SK-N-SH (cell line): Measurements from ENCODE around the gene FUS. TPM values are rescaled to one million over a fixed set of nuclear protein-coding genes. Genes with fewer than 3 reads are reported as not detected.

Source experiments
- CTCF ChIA-PET: fragments of 300-600, 350-600 bp; formaldehyde crosslinking; extraction: SDS; loops from one replicate; lab custom pipeline; 2021; lab: Yijun Ruan, JAX
- POLR2A ChIA-PET: fragments of 350-600 bp; sonication (Branson Sonifier 250); formaldehyde crosslinking; extraction: SDS; loops from one replicate; lab custom pipeline; 2020; ENCODE audit warnings: antibody characterized with exemption, inconsistent platforms; lab: Yijun Ruan, JAX
- DNase-seq: peaks from one replicate; pipeline ENCODE4 v3.0.0; 2012
- H2AFZ ChIP-seq: fragments of 200-600 bp; sonication (generic); 2 replicates; pipeline ENCODE4 v1.8.1; 2016; ENCODE audit warnings: antibody characterized with exemption, mild to moderate bottlenecking, low read depth
- H3F3A ChIP-seq: fragments of 200-600 bp; sonication (generic); replicated peaks from 2 replicates; pipeline ENCODE3; 2016; ENCODE audit warnings: antibody characterized with exemption, mild to moderate bottlenecking; ENCODE audit not compliant: insufficient read depth
- H3K27ac ChIP-seq, 2 experiments: fragments of 200-500 bp in 1 of 2; fragments of 200-600 bp in 1 of 2; sonication (Bioruptor generic) in 1 of 2; sonication (generic), shearing (Covaris generic) in 1 of 2; 2 replicates each; pipeline versions ENCODE4 v1.5.1 to v1.6.1; 2014 to 2016; ENCODE audit warnings: low read depth in 2 of 2, inconsistent platforms in 1 of 2, low read length in 1 of 2, mild to moderate bottlenecking in 1 of 2, mixed read lengths in 1 of 2
- H3K27me3 ChIP-seq: fragments of 200-600 bp; sonication (generic), shearing (Covaris generic); 2 replicates; pipeline ENCODE4 v1.6.1; 2016; ENCODE audit warnings: mixed run types; ENCODE audit not compliant: insufficient read depth
- H3K36me3 ChIP-seq, 2 experiments: fragments of 200-500 bp in 1 of 2; fragments of 200-600 bp in 1 of 2; sonication (Bioruptor generic) in 1 of 2; sonication (generic) in 1 of 2; replicated peaks in 1 of 2; 2 replicates each; pipeline versions ENCODE3 to v1.5.1; 2014 to 2016; ENCODE audit warnings: low read length in 1 of 2, mild to moderate bottlenecking in 1 of 2; ENCODE audit not compliant: insufficient read depth in 2 of 2, control insufficient read depth in 1 of 2
- H3K4me1 ChIP-seq, 2 experiments: fragments of 200-500 bp in 1 of 2; fragments of 200-600 bp in 1 of 2; sonication (Bioruptor generic) in 1 of 2; sonication (generic), shearing (Covaris generic) in 1 of 2; 2 replicates each; pipeline versions ENCODE4 v1.5.1 to v1.6.1; 2014 to 2016; ENCODE audit warnings: low read depth in 1 of 2, low read length in 1 of 2, mixed run types in 1 of 2; ENCODE audit not compliant: insufficient read depth in 2 of 2, control insufficient read depth in 1 of 2
- H3K4me2 ChIP-seq: fragments of 200-600 bp; sonication (generic), shearing (Covaris generic); 2 replicates; pipeline ENCODE4 v1.6.1; 2017; ENCODE audit warnings: mixed run types
- H3K4me3 ChIP-seq, 2 experiments: fragments of 200-500 bp in 1 of 2; fragments of 200-600 bp in 1 of 2; sonication (Bioruptor generic) in 1 of 2; sonication (generic), shearing (Covaris generic) in 1 of 2; 2 replicates each; pipeline versions ENCODE4 v1.5.1 to v1.8.1; 2014 to 2016; ENCODE audit warnings: low read depth in 2 of 2, inconsistent platforms in 1 of 2, low read length in 1 of 2, mild to moderate bottlenecking in 1 of 2, mixed read lengths in 1 of 2, moderate library complexity in 1 of 2
- H3K79me2 ChIP-seq: fragments of 200-600 bp; sonication (generic); 2 replicates; pipeline ENCODE4 v1.8.1; 2017; ENCODE audit warnings: mild to moderate bottlenecking; ENCODE audit not compliant: insufficient read depth
- H3K9ac ChIP-seq: fragments of 200-600 bp; sonication (generic); 2 replicates; pipeline ENCODE4 v1.6.1; 2017; ENCODE audit warnings: mixed run types
- H3K9me2 ChIP-seq: fragments of 200-600 bp; sonication (generic); 2 replicates; pipeline ENCODE4 v1.6.1; 2017; ENCODE audit warnings: mixed run types
- H3K9me3 ChIP-seq: fragments of 200-600 bp; sonication (generic); 2 replicates; pipeline ENCODE4 v1.6.1; 2017; ENCODE audit warnings: mixed run types, mild to moderate bottlenecking, moderate library complexity
- H4K20me1 ChIP-seq: fragments of 200-600 bp; sonication (generic); 2 replicates; pipeline ENCODE4 v1.6.1; 2017; ENCODE audit warnings: mild to moderate bottlenecking, mixed run types; ENCODE audit not compliant: insufficient read depth
- ELF1 ChIP-seq: IDR thresholded peaks from 2 replicates; pipeline ENCODE4 v1.4.0; 2012
- EP300 ChIP-seq, 2 experiments: IDR thresholded peaks; 2 replicates each; pipeline versions ENCODE4 v1.4.0 to v1.6.1; 2012; ENCODE audit warnings: borderline replicate concordance in 1 of 2, low read depth in 1 of 2, low read length in 1 of 2
- EZH2phosphoT487 ChIP-seq: fragments of 200-600 bp; sonication (generic); IDR thresholded peaks from 2 replicates; pipeline ENCODE4 v1.6.1; 2017; ENCODE audit warnings: low read depth, mixed run types, mild to moderate bottlenecking, antibody characterized with exemption, moderate library complexity, borderline replicate concordance
- FOSL2 ChIP-seq: IDR thresholded peaks from 2 replicates; pipeline ENCODE4 v1.4.0; 2012; ENCODE audit warnings: low read depth, mild to moderate bottlenecking, moderate library complexity, borderline replicate concordance
- FOXJ3 ChIP-seq: sonication (generic); formaldehyde crosslinking; IDR thresholded peaks from 2 replicates; pipeline ENCODE4 v1.5.1; 2020; ENCODE audit warnings: mild to moderate bottlenecking, missing genetic modification reagents
- FOXM1 ChIP-seq: IDR thresholded peaks from 2 replicates; pipeline ENCODE4 v1.4.0; 2012; ENCODE audit warnings: low read depth, mild to moderate bottlenecking
- GATA2 ChIP-seq: sonication (generic); formaldehyde crosslinking; IDR thresholded peaks from 2 replicates; pipeline ENCODE4 v1.5.0; 2020; ENCODE audit warnings: mild to moderate bottlenecking, missing genetic modification reagents
- JUND ChIP-seq: IDR thresholded peaks from 2 replicates; pipeline ENCODE4 v1.4.0; 2012
- MEF2A ChIP-seq: IDR thresholded peaks from 2 replicates; pipeline ENCODE4 v1.4.0; 2012; ENCODE audit warnings: low read depth, borderline replicate concordance
- MXI1 ChIP-seq: IDR thresholded peaks from 2 replicates; pipeline ENCODE4 v1.6.1; 2012; ENCODE audit warnings: mild to moderate bottlenecking, low read depth, low read length, improper control_type of control experiment
- NRF1 ChIP-seq: IDR thresholded peaks from 2 replicates; pipeline ENCODE4 v1.6.1; 2012; ENCODE audit warnings: low read depth, mild to moderate bottlenecking, low read length
- RFX5 ChIP-seq: IDR thresholded peaks from 2 replicates; pipeline ENCODE4 v1.6.1; 2012; ENCODE audit warnings: mild to moderate bottlenecking, improper control_type of control experiment, low read length
- SIN3A ChIP-seq: IDR thresholded peaks from 2 replicates; pipeline ENCODE4 v1.6.1; 2012; ENCODE audit warnings: low read depth, mild to moderate bottlenecking, low read length, moderate library complexity, borderline replicate concordance
- TAF1 ChIP-seq: IDR thresholded peaks from 2 replicates; pipeline ENCODE4 v1.6.1; 2012; ENCODE audit warnings: low read depth, mild to moderate bottlenecking, low read length, moderate library complexity, borderline replicate concordance
- TCF12 ChIP-seq: IDR thresholded peaks from 2 replicates; pipeline ENCODE4 v1.4.0; 2012
- WGBS: methylation state at CpG from one replicate; pipeline ENCODE4 v1.1.6; 2017; ENCODE audit warnings: low lambda C conversion rate; 5-methylcytosine and 5-hydroxymethylcytosine counted together
- polyA plus RNA-seq, 3 experiments: library from polyadenylated mRNA; depleted of rRNA; stranded (reverse); fragments of >200 nt; gene quantifications; 2 replicates each; pipeline ENCODE4 v1.2.3, GENCODE V29; 2012
- TF ChIP-seq, protein P1 (sequence below): IDR thresholded peaks from 2 replicates; pipeline ENCODE4; 2012
- TF ChIP-seq, protein P2 (sequence below): fragments of 150-350 bp; IDR thresholded peaks from 2 replicates; pipeline ENCODE4 v1.6.1; 2017; ENCODE audit warnings: antibody characterized with exemption, low read length, low read depth, borderline replicate concordance
- TF ChIP-seq, protein P3 (sequence below): IDR thresholded peaks from 2 replicates; pipeline ENCODE4 v1.6.1; 2012; ENCODE audit warnings: mild to moderate bottlenecking, low read depth, low read length, moderate library complexity
- TF ChIP-seq, protein P4 (sequence below): fragments of 200-600 bp; sonication (generic); IDR thresholded peaks from 2 replicates; pipeline ENCODE4 v1.6.1; 2017; ENCODE audit warnings: antibody characterized with exemption, mild to moderate bottlenecking, moderate library complexity

FUS gene
- polyA plus RNA-seq, 1 of the 3 experiments (the other 2 are of a cell fraction) = 429 TPM

DNA sequence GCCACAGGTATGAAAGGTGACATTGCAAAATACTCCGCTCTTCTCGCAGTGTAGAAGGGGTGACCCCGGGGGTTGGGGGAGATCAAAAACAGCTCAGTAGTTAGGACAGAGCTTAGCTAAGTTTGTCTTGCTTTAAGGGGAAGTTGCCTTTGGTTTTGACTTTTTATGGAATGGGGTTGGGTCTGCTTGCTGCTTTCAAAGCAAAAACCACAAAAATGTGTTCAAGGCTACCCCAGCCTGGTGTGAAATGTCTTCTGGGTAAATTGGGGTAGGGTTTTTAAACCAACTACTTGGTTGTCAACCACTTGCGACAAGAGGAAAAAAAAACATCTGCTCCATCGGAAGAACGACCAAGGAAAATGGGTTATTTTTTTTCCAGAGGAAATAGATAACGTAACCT lies 6.2 kb downstream of the FUS start:
- no peak overlapping the region for H3K27ac ChIP-seq
- H3K9me3 ChIP-seq = no peaks in the 10 kb centered on the region
- peaks cover 49% of the 10 kb centered on the region for H3F3A ChIP-seq
- no peak overlapping the region for H3K4me3 ChIP-seq
- H3K79me2 ChIP-seq = peaks cover 96% of the 10 kb centered on the region
- TF ChIP-seq EZH2phosphoT487 = no peak
- no peak for TF ChIP-seq MEF2A
- TF ChIP-seq NRF1 = no peak
- TF ChIP-seq, protein P1, sequence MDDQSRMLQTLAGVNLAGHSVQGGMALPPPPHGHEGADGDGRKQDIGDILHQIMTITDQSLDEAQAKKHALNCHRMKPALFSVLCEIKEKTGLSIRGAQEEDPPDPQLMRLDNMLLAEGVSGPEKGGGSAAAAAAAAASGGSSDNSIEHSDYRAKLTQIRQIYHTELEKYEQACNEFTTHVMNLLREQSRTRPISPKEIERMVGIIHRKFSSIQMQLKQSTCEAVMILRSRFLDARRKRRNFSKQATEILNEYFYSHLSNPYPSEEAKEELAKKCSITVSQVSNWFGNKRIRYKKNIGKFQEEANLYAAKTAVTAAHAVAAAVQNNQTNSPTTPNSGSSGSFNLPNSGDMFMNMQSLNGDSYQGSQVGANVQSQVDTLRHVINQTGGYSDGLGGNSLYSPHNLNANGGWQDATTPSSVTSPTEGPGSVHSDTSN = no peak
- TF ChIP-seq EP300 (IDR thresholded peaks at IDR 0.05; ENCODE audit: borderline replicate concordance in 1 of 2, low read depth in 1 of 2, low read length in 1 of 2) = no peak
- TF ChIP-seq, protein P2, sequence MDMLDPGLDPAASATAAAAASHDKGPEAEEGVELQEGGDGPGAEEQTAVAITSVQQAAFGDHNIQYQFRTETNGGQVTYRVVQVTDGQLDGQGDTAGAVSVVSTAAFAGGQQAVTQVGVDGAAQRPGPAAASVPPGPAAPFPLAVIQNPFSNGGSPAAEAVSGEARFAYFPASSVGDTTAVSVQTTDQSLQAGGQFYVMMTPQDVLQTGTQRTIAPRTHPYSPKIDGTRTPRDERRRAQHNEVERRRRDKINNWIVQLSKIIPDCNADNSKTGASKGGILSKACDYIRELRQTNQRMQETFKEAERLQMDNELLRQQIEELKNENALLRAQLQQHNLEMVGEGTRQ = no peak
- no peak for TF ChIP-seq RFX5
- no peak for TF ChIP-seq FOXJ3
- no peak for TF ChIP-seq FOXM1
- TF ChIP-seq, protein P3, sequence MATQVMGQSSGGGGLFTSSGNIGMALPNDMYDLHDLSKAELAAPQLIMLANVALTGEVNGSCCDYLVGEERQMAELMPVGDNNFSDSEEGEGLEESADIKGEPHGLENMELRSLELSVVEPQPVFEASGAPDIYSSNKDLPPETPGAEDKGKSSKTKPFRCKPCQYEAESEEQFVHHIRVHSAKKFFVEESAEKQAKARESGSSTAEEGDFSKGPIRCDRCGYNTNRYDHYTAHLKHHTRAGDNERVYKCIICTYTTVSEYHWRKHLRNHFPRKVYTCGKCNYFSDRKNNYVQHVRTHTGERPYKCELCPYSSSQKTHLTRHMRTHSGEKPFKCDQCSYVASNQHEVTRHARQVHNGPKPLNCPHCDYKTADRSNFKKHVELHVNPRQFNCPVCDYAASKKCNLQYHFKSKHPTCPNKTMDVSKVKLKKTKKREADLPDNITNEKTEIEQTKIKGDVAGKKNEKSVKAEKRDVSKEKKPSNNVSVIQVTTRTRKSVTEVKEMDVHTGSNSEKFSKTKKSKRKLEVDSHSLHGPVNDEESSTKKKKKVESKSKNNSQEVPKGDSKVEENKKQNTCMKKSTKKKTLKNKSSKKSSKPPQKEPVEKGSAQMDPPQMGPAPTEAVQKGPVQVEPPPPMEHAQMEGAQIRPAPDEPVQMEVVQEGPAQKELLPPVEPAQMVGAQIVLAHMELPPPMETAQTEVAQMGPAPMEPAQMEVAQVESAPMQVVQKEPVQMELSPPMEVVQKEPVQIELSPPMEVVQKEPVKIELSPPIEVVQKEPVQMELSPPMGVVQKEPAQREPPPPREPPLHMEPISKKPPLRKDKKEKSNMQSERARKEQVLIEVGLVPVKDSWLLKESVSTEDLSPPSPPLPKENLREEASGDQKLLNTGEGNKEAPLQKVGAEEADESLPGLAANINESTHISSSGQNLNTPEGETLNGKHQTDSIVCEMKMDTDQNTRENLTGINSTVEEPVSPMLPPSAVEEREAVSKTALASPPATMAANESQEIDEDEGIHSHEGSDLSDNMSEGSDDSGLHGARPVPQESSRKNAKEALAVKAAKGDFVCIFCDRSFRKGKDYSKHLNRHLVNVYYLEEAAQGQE = no peak
- no peak for TF ChIP-seq JUND
- no peak for TF ChIP-seq TAF1
- no peak for TF ChIP-seq TCF12
- no peak for TF ChIP-seq MXI1
- TF ChIP-seq ELF1 = no peak
- TF ChIP-seq, protein P4, sequence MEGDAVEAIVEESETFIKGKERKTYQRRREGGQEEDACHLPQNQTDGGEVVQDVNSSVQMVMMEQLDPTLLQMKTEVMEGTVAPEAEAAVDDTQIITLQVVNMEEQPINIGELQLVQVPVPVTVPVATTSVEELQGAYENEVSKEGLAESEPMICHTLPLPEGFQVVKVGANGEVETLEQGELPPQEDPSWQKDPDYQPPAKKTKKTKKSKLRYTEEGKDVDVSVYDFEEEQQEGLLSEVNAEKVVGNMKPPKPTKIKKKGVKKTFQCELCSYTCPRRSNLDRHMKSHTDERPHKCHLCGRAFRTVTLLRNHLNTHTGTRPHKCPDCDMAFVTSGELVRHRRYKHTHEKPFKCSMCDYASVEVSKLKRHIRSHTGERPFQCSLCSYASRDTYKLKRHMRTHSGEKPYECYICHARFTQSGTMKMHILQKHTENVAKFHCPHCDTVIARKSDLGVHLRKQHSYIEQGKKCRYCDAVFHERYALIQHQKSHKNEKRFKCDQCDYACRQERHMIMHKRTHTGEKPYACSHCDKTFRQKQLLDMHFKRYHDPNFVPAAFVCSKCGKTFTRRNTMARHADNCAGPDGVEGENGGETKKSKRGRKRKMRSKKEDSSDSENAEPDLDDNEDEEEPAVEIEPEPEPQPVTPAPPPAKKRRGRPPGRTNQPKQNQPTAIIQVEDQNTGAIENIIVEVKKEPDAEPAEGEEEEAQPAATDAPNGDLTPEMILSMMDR = no peak
- no peak for TF ChIP-seq FOSL2
- TF ChIP-seq GATA2 (CRISPR knock-in tag) = no peak
- TF ChIP-seq SIN3A = no peak
- TF ChIP-seq, all 33 proteins: peak for 0
- CTCF ChIA-PET = no interaction called here
- Histone ChIP-seq H3K4me2 (no peak overlapping the region), H4K20me1 (peaks cover 100% of the 10 kb centered on the region), H3K4me1 (peaks cover 9 to 15% of the 10 kb centered on the region in 2 experiments; a peak in 2 of 4 replicates), H3K27me3 (no peaks in the 10 kb centered on the region), H3K9ac (no peak overlapping the region), H3K9me2 (no peaks in the 10 kb centered on the region), H2AFZ (no peak overlapping the region), H3K36me3 (peaks cover 82 to 99% of the 10 kb centered on the region in 2 experiments)
- POLR2A ChIA-PET = interaction anchor here (0.8 kb wide), 1 partner anchor 11 kb away, joined by 4 read pairs; no protein-coding TSS in a partner anchor
- WGBS = 97% methylated on average over 7 of the region's 7 CpGs
- DNase-seq = no peak
